ENCODE measurements around the gene SMYD3. TPM values are rescaled to one million over a fixed set of nuclear protein-coding genes. Genes with fewer than 3 reads are reported as not detected.

SMYD3 gene
- total and polyA plus RNA-seq, 9 of the 15 experiments (the other 6 are each of a cell fraction or from before 2014, with no cell fraction given), result 128 to 440 (median 197) TPM

DNA sequence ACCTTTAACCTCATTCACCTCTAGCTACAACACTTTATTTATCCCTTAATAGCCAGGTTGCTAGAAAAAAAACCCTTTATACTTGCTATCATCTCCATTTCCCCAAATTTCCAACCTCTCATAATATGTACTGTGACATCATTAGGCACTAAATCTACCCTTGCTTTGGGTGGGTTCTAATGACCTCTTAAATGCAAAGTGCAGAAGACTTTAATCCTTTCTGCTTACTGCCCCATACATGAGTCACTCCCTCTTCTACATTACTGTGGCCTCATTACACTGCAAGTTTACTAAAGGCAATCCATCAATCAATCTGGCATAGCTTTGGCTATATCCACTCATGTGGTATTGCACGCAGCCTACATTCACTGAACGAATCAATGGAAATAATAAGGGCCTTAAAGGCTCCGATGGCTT is 353.3 kb downstream of the SMYD3 start (continued):
- no peak for TF ChIP-seq RNF2 (IDR thresholded peaks at IDR 0.05)
- no peak for TF ChIP-seq ETV5 (CRISPR knock-in tag; IDR thresholded peaks at IDR 0.05; ENCODE audit: low read depth)
- TF ChIP-seq ZNF184 (CRISPR knock-in tag; IDR thresholded peaks at IDR 0.05), result no peak
- TF ChIP-seq NKRF (IDR thresholded peaks at IDR 0.05; ENCODE audit: borderline replicate concordance), result no peak; the same call in 1 of the 2 replicates
- no peak for TF ChIP-seq KLF6 (CRISPR knock-in tag; IDR thresholded peaks at IDR 0.05; ENCODE audit: borderline replicate concordance)
- TF ChIP-seq, protein P1, sequence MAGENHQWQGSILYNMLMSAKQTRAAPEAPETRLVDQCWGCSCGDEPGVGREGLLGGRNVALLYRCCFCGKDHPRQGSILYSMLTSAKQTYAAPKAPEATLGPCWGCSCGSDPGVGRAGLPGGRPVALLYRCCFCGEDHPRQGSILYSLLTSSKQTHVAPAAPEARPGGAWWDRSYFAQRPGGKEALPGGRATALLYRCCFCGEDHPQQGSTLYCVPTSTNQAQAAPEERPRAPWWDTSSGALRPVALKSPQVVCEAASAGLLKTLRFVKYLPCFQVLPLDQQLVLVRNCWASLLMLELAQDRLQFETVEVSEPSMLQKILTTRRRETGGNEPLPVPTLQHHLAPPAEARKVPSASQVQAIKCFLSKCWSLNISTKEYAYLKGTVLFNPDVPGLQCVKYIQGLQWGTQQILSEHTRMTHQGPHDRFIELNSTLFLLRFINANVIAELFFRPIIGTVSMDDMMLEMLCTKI (IDR thresholded peaks at IDR 0.05; ENCODE audit: partially characterized antibody), result no peak
- peak; percentile 93 for TF ChIP-seq JUND (IDR thresholded peaks at IDR 0.05; ENCODE audit: borderline replicate concordance, low read depth, low read length)
- TF ChIP-seq JUND (tag; IDR thresholded peaks at IDR 0.05; ENCODE audit: borderline replicate concordance, low read depth, low read length), result peak; percentile 91
- TF ChIP-seq ZFP1 (CRISPR knock-in tag; IDR thresholded peaks at IDR 0.05), result no peak
- no peak for TF ChIP-seq ZSCAN32 (CRISPR knock-in tag; IDR thresholded peaks at IDR 0.05)
- TF ChIP-seq BRD9 (IDR thresholded peaks at IDR 0.05; ENCODE audit: low read depth, partially characterized antibody), result peak; percentile 59
- no peak for TF ChIP-seq CHD1 (IDR thresholded peaks at IDR 0.05; ENCODE audit: low read length)
- no peak for TF ChIP-seq HMGN3 (IDR thresholded peaks at IDR 0.05; ENCODE audit: borderline replicate concordance, extremely low read depth, insufficient read length, low read depth, low read length)
- TF ChIP-seq, protein P2, sequence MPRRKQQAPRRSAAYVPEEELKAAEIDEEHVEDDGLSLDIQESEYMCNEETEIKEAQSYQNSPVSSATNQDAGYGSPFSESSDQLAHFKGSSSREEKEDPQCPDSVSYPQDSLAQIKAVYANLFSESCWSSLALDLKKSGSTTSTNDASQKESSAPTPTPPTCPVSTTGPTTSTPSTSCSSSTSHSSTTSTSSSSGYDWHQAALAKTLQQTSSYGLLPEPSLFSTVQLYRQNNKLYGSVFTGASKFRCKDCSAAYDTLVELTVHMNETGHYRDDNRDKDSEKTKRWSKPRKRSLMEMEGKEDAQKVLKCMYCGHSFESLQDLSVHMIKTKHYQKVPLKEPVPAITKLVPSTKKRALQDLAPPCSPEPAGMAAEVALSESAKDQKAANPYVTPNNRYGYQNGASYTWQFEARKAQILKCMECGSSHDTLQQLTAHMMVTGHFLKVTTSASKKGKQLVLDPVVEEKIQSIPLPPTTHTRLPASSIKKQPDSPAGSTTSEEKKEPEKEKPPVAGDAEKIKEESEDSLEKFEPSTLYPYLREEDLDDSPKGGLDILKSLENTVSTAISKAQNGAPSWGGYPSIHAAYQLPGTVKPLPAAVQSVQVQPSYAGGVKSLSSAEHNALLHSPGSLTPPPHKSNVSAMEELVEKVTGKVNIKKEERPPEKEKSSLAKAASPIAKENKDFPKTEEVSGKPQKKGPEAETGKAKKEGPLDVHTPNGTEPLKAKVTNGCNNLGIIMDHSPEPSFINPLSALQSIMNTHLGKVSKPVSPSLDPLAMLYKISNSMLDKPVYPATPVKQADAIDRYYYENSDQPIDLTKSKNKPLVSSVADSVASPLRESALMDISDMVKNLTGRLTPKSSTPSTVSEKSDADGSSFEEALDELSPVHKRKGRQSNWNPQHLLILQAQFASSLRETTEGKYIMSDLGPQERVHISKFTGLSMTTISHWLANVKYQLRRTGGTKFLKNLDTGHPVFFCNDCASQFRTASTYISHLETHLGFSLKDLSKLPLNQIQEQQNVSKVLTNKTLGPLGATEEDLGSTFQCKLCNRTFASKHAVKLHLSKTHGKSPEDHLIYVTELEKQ (CRISPR knock-in tag; IDR thresholded peaks at IDR 0.05), result peak; percentile 92
- TF ChIP-seq SAFB (IDR thresholded peaks at IDR 0.05; ENCODE audit: borderline replicate concordance, low read depth, low read length), result no peak
- peak; percentile 35 for TF ChIP-seq HDAC3 (IDR thresholded peaks at IDR 0.05; ENCODE audit: borderline replicate concordance, partially characterized antibody)
- no peak for TF ChIP-seq ZNF75A (CRISPR knock-in tag; IDR thresholded peaks at IDR 0.05)
- TF ChIP-seq, protein P3, sequence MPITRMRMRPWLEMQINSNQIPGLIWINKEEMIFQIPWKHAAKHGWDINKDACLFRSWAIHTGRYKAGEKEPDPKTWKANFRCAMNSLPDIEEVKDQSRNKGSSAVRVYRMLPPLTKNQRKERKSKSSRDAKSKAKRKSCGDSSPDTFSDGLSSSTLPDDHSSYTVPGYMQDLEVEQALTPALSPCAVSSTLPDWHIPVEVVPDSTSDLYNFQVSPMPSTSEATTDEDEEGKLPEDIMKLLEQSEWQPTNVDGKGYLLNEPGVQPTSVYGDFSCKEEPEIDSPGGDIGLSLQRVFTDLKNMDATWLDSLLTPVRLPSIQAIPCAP (CRISPR knock-in tag; IDR thresholded peaks at IDR 0.05; ENCODE audit: borderline replicate concordance), result no peak
- TF ChIP-seq TBL1XR1 (IDR thresholded peaks at IDR 0.05; ENCODE audit: low read length in 2 of 2), result peak in 1 of 2 experiments; percentile 51; a peak in 1 of 4 replicates

All from K562 (cell line).